ENCODE results near the gene FAM241B. TPM values are rescaled to one million over a fixed set of nuclear protein-coding genes. Genes with fewer than 3 reads are reported as not detected.

The FAM241B gene
- total RNA-seq, 1 experiment from 2014 or later: 13.7 TPM

- no peak overlapping the region for H3K4me2 ChIP-seq (ENCODE audit: insufficient read depth, insufficient read length, low read length)
- no peak overlapping the region for H3K4ac ChIP-seq (ENCODE audit: low read depth, low read length)
- H3K23me2 ChIP-seq (ENCODE audit: insufficient read length, low read depth, low read length, poor library complexity, severe bottlenecking): no peaks in the 10 kb centered on the region
- H4K5ac ChIP-seq (ENCODE audit: insufficient read length, low read depth, low read length): no peak overlapping the region
- H3K27me3 ChIP-seq (ENCODE audit: insufficient read depth, low read length): no peaks in the 10 kb centered on the region
- no peaks in the 10 kb centered on the region for H3K9me3 ChIP-seq (ENCODE audit: control insufficient read depth, low read depth, low read length)
- H3K79me1 ChIP-seq (ENCODE audit: insufficient read depth, low read depth, low read length, poor library complexity, severe bottlenecking): no peaks in the 10 kb centered on the region
- peaks cover 45 to 50% of the 10 kb centered on the region in 2 experiments for H3K4me1 Mint-ChIP-seq
- no peaks in the 10 kb centered on the region for H3K36me3 Mint-ChIP-seq (ENCODE audit: insufficient read depth in 1 of 3, low read depth in 3 of 3)
- H3K79me2 ChIP-seq (ENCODE audit: insufficient read depth, low read length): no peaks in the 10 kb centered on the region
- no peak for DNase-seq
- TF ChIP-seq, protein P1, sequence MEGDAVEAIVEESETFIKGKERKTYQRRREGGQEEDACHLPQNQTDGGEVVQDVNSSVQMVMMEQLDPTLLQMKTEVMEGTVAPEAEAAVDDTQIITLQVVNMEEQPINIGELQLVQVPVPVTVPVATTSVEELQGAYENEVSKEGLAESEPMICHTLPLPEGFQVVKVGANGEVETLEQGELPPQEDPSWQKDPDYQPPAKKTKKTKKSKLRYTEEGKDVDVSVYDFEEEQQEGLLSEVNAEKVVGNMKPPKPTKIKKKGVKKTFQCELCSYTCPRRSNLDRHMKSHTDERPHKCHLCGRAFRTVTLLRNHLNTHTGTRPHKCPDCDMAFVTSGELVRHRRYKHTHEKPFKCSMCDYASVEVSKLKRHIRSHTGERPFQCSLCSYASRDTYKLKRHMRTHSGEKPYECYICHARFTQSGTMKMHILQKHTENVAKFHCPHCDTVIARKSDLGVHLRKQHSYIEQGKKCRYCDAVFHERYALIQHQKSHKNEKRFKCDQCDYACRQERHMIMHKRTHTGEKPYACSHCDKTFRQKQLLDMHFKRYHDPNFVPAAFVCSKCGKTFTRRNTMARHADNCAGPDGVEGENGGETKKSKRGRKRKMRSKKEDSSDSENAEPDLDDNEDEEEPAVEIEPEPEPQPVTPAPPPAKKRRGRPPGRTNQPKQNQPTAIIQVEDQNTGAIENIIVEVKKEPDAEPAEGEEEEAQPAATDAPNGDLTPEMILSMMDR (conservative IDR thresholded peaks at IDR 0.05): no peak
- no peak overlapping the region for H3K56ac ChIP-seq (ENCODE audit: insufficient read length, low read depth, low read length)
- no peak overlapping the region for H3T11ph ChIP-seq (ENCODE audit: low read length)
- H2BK12ac ChIP-seq (ENCODE audit: insufficient read length, low read depth, low read length): no peak overlapping the region
- no peak overlapping the region for H2BK15ac ChIP-seq (ENCODE audit: low read depth, low read length)
- H2BK5ac ChIP-seq (ENCODE audit: insufficient read length, low read length): no peak overlapping the region
- H3K4me1 ChIP-seq (ENCODE audit: insufficient read depth, low read length): peaks cover under 1% of the 10 kb centered on the region; the same call in 1 of the 2 replicates
- H3K14ac ChIP-seq (ENCODE audit: insufficient read depth, low read length): no peak overlapping the region
- H2AFZ ChIP-seq (ENCODE audit: low read length): no peak overlapping the region
- H3K23ac ChIP-seq (ENCODE audit: insufficient read length, low read depth, low read length): no peak overlapping the region
- peaks cover 2% of the 10 kb centered on the region for H4K20me1 ChIP-seq (ENCODE audit: control insufficient read depth, insufficient read depth, insufficient read length)
- H3K9ac ChIP-seq (ENCODE audit: extremely low read depth, insufficient read length, low read length): no peak overlapping the region
- H3K4me3 Mint-ChIP-seq: no peak overlapping the region
- H3K27ac ChIP-seq (ENCODE audit: insufficient read length, low read depth, low read length): no peak overlapping the region
- no peak overlapping the region for H3K18ac ChIP-seq (ENCODE audit: insufficient read length, low read depth, low read length)
- no CpG with 5 or more reads among the region's 6 CpGs for WGBS (ENCODE audit: extremely low coverage, insufficient read length, low lambda C conversion rate)
- H3K27me3 Mint-ChIP-seq (ENCODE audit: low read depth): peaks cover 14% of the 10 kb centered on the region
- no peak overlapping the region for H2BK20ac ChIP-seq (ENCODE audit: low read depth, low read length, poor library complexity, severe bottlenecking)
- no peak overlapping the region for H3K27ac Mint-ChIP-seq
- H3K9me3 Mint-ChIP-seq: no peaks in the 10 kb centered on the region
- no peak overlapping the region for H2AK5ac ChIP-seq (ENCODE audit: insufficient read length, low read length)
- no peak overlapping the region for H2BK120ac ChIP-seq (ENCODE audit: low read depth, low read length, poor library complexity, severe bottlenecking)
- no peak overlapping the region for H4K8ac ChIP-seq (replicated peaks; ENCODE audit: insufficient read length, low read depth, low read length)
- no peak overlapping the region for H4K91ac ChIP-seq (ENCODE audit: insufficient read length, low read depth, low read length)
Observed at GRCh38 chr10:69660296-69660695, 30.2 kb downstream of the FAM241B start.

Measured in H9 (cell line).